Muscle layer of duodenum (tissue), 2 donors: ENCODE data around the gene OR51I1.

ENCODE experiments used
- H3K27ac ChIP-seq: one replicate; pipeline ENCODE4 v1.7.0; 2013; ENCODE audit warnings: mild to moderate bottlenecking, low read length
- H3K27me3 ChIP-seq: one replicate; pipeline ENCODE4 v1.7.0; 2013; ENCODE audit warnings: low read depth, mild to moderate bottlenecking, control low read depth, low read length
- H3K36me3 ChIP-seq, 2 donors: one replicate each; pipeline ENCODE4 v1.7.0; 2013; ENCODE audit warnings: low read length in 2 of 2, control low read depth in 1 of 2, mild to moderate bottlenecking in 1 of 2; ENCODE audit not compliant: insufficient read depth in 2 of 2, control insufficient read depth in 1 of 2
- H3K4me1 ChIP-seq, 2 donors: one replicate each; pipeline ENCODE4 v1.7.0; 2013; ENCODE audit warnings: low read length in 2 of 2, mild to moderate bottlenecking in 2 of 2, control low read depth in 1 of 2, moderate library complexity in 1 of 2; ENCODE audit not compliant: insufficient read depth in 2 of 2, control insufficient read depth in 1 of 2
- H3K4me3 ChIP-seq, 2 donors: one replicate each; pipeline ENCODE4 v1.7.0; 2013; ENCODE audit warnings: low read length in 2 of 2, low read depth in 1 of 2, mild to moderate bottlenecking in 1 of 2
- H3K9me3 ChIP-seq, 2 donors: one replicate each; pipeline ENCODE4 v1.7.0; 2013; ENCODE audit warnings: low read length in 2 of 2, control low read depth in 1 of 2, mild to moderate bottlenecking in 1 of 2; ENCODE audit not compliant: control insufficient read depth in 1 of 2
- donor health status: healthy.

The OR51I1 gene

DNA sequence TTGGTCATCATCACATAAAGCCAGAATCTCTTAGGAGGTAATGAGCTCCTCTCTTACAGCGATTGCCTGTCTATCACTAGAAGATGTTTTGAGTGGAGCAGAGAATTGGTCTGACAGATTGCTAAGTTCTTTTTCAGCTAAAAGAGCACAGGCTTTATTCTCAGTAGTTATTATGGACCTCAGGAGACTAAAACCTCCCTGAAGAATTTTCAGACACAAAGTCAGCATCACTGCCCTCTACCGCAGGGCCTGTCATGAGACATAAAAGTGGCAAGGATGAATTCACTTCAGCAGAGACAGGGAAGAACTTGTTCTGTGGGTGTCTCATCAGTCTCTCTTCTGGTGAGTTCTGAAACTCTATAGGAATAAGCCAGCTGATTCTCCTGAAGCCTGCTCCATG is 7.7 kb upstream of the OR51I1 start, which contains the start of gene OR51I2:
OR51I2 (plus strand) TSS at position 301 of the 400 bp plus-strand sequence. CDS start 4,166 bp downstream, outside the sequence.
- H3K9me3 ChIP-seq, result no peaks in the 10 kb centered on the region
- no peaks in the 10 kb centered on the region for H3K4me1 ChIP-seq
- no peaks in the 10 kb centered on the region for H3K36me3 ChIP-seq
- H3K4me3 ChIP-seq, result no peak within 1 kb of the TSS
- no peaks in the 10 kb centered on the region for H3K27me3 ChIP-seq
- no peak within 1 kb of the TSS for H3K27ac ChIP-seq

- no peak overlapping the region for H3K4me3 ChIP-seq
- H3K27me3 ChIP-seq, result no peaks in the 10 kb centered on the region
- H3K9me3 ChIP-seq, result no peaks in the 10 kb centered on the region
- no peaks in the 10 kb centered on the region for H3K36me3 ChIP-seq
- no peak overlapping the region for H3K27ac ChIP-seq
- no peaks in the 10 kb centered on the region for H3K4me1 ChIP-seq
Measured at GRCh38 chr11:5443835-5444393, 2.6 kb upstream of the OR51I1 start.

- no peaks in the 10 kb centered on the region for H3K27me3 ChIP-seq
- H3K9me3 ChIP-seq, result no peaks in the 10 kb centered on the region
- H3K4me1 ChIP-seq, result no peaks in the 10 kb centered on the region
- H3K36me3 ChIP-seq, result no peaks in the 10 kb centered on the region
- H3K4me3 ChIP-seq, result no peak overlapping the region
- no peak overlapping the region for H3K27ac ChIP-seq
Measured at GRCh38 chr11:5423131-5423530, 18.2 kb downstream of the OR51I1 start.

DNA sequence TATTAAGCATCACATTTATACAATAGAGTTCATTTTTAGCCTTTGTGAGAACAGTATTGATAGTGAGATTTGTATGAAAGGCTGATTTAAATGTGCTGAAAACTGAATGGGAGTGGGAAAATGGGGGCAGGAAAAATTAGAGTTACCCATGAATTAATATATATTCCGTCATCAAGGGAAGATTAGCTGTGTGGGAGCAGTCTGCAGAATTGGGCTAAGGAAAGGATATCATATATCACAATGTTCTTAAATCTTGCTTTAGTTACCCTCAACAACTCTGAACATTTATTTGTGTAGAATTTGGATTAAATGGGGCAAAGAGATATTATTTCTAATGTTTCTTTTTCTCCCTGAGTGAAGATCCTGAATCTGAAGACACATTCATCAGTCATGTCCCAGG is 19.5 kb downstream of the OR51I1 start, which contains the start of gene OR51Q1:
OR51Q1 (plus strand) TSS at position 301 of the 400 bp plus-strand sequence; CDS start at position 391, 90 bp downstream.
- no peak within 1 kb of the TSS for H3K27ac ChIP-seq
- no peaks in the 10 kb centered on the region for H3K27me3 ChIP-seq
- H3K4me3 ChIP-seq, result no peak within 1 kb of the TSS
- no peaks in the 10 kb centered on the region for H3K4me1 ChIP-seq
- H3K9me3 ChIP-seq, result no peaks in the 10 kb centered on the region
- H3K36me3 ChIP-seq, result no peaks in the 10 kb centered on the region

DNA sequence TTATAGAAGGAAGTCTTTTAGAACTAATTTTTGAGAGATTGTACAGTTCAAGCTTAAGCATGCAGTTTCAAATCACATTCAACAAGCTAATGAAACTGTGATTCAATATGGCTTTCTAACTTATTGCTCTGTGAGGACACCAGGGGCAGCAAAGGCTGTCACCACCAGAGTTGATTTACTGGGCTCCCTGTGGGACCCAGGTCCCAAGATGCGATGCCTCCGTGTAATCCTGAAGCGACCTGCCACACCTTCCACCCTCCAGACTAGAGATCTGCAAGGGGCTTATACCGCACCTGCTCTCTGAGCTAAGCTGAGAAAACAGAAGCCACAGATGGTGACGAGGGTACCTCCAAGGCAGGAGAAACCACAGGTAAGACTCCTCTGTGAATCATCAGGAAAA is 20.3 kb downstream of the OR51I1 start:
- Histone ChIP-seq H3K4me3 (no peak overlapping the region), H3K27ac (no peak overlapping the region), H3K27me3 (no peaks in the 10 kb centered on the region), H3K4me1 (no peaks in the 10 kb centered on the region), H3K36me3 (no peaks in the 10 kb centered on the region), H3K9me3 (no peaks in the 10 kb centered on the region)

- Histone ChIP-seq H3K4me3 (no peak overlapping the region), H3K36me3 (no peaks in the 10 kb centered on the region), H3K4me1 (no peaks in the 10 kb centered on the region), H3K27me3 (no peaks in the 10 kb centered on the region), H3K9me3 (no peaks in the 10 kb centered on the region), H3K27ac (no peak overlapping the region)
Measured at GRCh38 chr11:5405173-5405572, 36.1 kb downstream of the OR51I1 start.

DNA sequence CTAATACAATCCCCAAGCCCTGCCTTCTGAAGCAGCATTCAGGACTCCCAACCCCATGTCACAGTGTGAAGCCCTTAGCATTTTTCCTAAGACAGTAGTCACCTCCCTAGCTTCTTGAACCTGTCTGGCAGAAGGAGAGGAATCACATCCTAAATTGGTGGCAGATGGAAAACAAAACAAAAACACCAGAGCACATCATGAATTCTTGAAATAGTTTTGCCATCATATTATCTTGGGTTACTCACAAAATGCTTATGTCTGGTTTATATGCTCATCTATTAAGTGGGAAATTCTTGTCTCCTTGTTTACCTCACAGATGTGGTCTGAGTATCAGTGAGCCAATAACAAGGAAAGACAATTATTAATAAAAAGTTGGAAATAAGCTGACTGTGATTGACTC is 42.4 kb downstream of the OR51I1 start:
- Histone ChIP-seq H3K9me3 (no peaks in the 10 kb centered on the region), H3K36me3 (no peaks in the 10 kb centered on the region), H3K27me3 (no peaks in the 10 kb centered on the region), H3K4me3 (no peak overlapping the region), H3K27ac (no peak overlapping the region), H3K4me1 (no peaks in the 10 kb centered on the region)

DNA sequence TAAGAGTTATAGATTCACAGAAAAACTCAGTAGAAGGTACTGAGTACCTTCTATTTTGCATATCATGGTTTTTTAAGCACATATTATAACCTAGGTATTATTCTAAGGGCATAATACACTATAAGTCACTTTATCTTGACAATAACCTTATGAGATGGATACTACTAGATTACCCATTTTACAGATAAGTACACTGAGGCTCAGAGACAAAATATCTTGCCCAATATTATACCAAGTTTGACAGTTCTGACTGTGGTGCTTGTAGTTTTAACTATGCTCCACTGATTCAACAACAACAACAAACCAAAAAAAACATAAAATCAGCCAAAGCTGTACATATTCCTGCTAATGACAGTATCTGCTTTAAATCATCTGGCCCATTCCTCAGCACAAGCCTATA is 47.2 kb downstream of the OR51I1 start:
- H3K27me3 ChIP-seq, result no peaks in the 10 kb centered on the region
- no peak overlapping the region for H3K27ac ChIP-seq
- no peaks in the 10 kb centered on the region for H3K36me3 ChIP-seq
- no peak overlapping the region for H3K4me3 ChIP-seq
- no peaks in the 10 kb centered on the region for H3K9me3 ChIP-seq
- H3K4me1 ChIP-seq, result no peaks in the 10 kb centered on the region
